Posterior cingulate gyrus (tissue), 11 donors: ENCODE data around the gene PSMC2.

ENCODE experiments used
- DNase-seq, 10 donors: peaks; one replicate each; pipeline versions ENCODE4 v3.0.0 to v3.0.0-alpha.2; 2020 to 2021; ENCODE audit warnings: mixed read lengths in 3 of 10
- intact Hi-C: fragments of 100-400 bp; cut with DNase I; formaldehyde crosslinking; loops from one replicate; pipeline ENCODE4 v1.15.1; 2023

The PSMC2 gene

GRCh38 chr7:103347507-103348267 is at the start of gene PSMC2:
Gene PSMC2 (plus strand): TSS chr7:103347643. CDS start chr7:103347712, 69 bp downstream.
- DNase-seq = peak in 9 of 10 donors; percentile 61 to 95 (median 82)
- intact Hi-C loops = no loop called here

GRCh38 chr7:103297837-103298179 is 49.6 kb upstream of the PSMC2 start:
- intact Hi-C loops = loop anchor here (5.0 to 10.0 kb wide), 2 partner anchors 44 to 107 kb away; partner anchors contain the start of gene DNAJC2
- DNase-seq = no peak

- intact Hi-C loops = loop anchor here (5.0 to 10.0 kb wide), 2 partner anchors 43 to 105 kb away; partner anchors contain the start of gene DNAJC2
- DNase-seq = no peak
Observed at GRCh38 chr7:103299660-103300059, 47.8 kb upstream of the PSMC2 start.

DNA sequence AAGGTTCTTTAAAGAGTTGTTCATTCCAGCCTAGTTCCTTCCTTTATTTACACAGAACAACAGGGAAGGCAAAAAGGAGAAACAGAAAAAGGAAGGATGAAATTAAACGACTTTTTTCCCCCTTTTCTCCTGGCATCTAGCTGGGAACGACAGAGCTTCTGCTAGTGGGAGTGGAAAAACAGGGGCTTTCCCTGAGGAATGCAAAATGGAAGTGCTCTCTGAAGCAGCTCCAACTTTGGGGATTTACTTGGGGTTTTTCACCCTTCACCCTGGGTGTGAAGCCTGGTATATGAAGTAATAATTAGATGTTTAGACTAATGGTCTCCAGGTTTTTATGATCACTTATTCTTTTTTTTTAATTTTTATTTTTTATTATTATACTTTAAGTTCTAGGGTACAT is 46.0 kb upstream of the PSMC2 start:
- no peak for DNase-seq
- intact Hi-C loops = no loop called here

GRCh38 chr7:103307503-103308231 is 39.8 kb upstream of the PSMC2 start:
- intact Hi-C loops = no loop called here
- no peak for DNase-seq

DNA sequence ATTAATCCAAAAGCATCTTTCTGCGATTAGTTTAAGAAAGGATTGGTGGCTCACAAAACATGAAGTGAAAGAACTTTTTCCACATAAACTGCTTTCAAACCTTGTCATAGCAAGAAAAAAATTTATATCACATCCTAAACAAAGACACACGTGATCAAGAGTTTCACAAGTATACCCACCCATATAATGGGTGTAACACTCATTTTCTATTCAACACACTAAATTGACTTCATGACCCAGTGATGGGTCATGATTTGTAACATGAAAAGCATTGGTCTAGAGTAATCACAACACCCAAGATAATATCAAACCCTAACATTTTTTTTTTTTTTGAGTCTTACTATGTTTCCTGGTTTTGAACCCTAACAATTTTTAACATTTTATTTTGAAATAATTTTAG is 32.6 kb upstream of the PSMC2 start:
- intact Hi-C loops = no loop called here
- DNase-seq = no peak

DNA sequence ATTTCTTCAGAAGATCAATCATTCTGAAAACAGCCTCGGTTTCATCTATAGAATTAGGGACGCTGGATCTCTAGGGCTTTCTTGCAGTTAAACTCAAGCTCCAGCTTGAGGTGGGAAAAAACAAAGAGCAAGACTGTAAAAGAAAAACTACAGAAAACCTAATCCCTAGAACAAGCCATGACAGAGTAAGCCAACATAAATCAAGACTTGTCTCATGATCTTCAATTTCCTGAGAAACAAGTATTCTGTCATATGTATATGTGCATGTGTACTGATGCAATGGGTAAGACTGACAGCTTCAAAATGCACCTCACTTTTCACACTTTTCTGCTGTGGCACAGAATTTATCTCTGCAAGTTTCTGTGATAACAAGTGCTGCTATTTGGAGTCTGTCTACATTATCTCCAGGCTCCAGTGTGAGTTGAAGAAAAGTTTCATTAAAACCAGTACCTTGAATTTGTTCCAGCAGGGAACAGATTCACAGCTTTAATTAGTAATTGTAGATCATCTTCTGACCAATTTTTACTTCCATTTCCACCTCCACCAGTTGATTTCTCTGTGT is 31.0 kb upstream of the PSMC2 start:
- no peak for DNase-seq
- intact Hi-C loops = no loop called here

DNA sequence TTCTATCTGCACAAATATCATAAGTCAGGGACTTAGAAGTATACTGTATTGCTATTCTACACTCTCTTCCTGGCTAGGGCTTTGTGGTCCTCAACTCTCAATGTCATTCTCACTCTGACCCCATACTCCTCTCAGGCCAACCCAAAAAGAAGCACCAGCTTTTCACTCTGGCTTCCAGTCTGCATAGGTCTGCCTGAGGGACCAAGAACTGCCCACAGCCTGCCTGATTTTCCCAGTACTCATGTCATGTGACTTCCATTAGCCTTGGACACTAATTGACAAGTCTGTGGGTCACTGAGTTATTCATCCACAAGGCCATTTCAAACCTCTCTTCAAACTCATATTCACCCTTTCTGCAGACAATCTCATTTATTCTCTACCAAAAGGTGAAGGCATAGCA is 30.4 kb upstream of the PSMC2 start:
- intact Hi-C loops = no loop called here
- DNase-seq = no peak

DNA sequence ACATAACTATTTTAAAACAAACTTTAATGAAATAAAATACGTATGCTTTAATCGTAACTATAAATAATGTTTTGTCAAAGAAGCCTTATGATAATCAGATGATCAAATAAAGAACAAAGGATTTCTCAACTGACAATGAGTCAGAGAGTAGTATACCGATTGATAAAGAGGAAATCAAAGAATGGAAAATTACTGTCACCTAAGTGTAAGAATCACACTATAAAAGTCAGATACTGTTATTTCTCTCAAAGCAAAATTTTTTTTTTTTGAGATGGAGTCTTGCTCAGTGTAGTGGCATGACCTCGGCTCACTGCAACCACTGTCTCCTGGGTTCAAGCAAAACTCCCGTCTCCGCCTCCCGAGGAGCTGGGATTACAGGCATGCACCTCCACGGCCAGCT is 21.7 kb upstream of the PSMC2 start:
- intact Hi-C loops = no loop called here
- no peak for DNase-seq

DNA sequence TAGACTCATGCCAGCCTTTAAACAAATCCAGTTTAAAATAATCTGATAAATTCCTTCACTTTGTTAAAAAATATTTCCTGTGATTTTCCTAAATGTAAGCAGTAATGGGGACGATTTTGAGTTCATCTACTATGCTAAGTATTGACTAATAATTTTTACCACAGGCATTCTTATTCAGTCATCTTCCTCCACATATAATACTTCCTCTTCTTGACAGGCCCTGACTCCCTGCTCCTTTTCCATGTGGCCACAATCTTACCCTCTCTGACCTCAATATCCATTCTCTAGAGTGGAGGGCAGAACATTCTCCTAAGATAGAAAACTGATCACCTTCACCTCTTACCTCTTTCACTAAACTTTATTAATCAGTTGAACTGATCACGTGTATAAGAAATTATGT is 10.7 kb upstream of the PSMC2 start:
- DNase-seq = no peak
- intact Hi-C loops = no loop called here

DNA sequence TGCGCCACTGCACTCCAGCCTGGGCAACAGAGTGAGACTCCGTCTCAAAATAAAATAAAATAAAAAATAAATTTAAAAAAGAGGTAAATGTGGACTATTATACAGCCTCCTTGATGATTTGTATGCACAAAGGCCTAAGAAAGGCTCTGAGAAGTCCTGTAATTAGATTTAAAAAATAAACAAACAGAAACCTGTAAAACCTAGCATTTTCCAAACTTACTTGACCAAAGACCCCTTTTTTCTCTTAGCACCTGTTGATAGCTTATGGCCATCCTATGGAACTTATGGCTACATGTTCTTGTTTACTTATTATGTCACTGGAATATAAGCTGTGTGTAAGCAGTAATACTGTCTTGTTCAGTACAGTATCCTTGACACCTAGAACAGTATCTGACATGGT is 8.6 kb upstream of the PSMC2 start:
- no peak for DNase-seq
- intact Hi-C loops = no loop called here

DNA sequence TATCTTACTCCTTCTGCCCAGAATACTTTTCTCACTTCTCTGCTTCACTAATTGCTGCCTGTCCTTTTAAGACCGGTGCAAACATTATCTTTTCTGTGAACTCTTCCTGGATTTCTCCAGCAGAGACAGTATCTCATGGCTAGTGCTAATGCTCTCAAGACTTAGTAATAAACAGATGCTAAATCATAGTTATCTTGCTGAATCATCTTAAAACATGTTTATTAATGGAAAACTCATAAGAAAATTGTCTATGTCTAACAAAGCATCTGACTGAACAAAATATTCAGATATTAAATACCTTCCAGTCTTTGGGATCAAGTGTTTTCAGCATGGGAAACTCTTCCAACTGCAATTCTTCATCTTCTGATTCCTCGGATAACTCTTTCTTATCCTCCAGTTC is 6.0 kb upstream of the PSMC2 start:
- no peak for DNase-seq
- intact Hi-C loops = loop anchor here (5.0 kb wide), 1 partner anchor 44 kb away; the partner anchor contains the start of gene PMPCB

DNA sequence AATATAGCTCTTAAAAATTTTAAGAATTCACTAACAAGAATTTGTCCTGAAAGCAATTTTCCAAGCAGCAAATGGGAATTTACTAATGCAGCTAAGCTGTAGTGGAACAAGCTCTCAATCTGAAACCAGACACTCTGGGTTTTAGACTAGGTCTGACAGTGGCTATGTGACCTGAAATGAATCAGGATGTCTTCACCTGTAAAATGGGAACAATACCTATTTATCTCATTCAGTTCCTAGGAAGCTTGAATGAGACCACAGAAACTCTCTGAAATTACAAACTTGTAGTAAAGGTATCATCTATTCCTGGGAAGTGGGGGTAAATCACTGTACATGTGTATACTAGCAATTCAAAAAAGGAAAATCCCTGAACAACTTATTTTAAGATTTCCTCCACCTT is 4.1 kb upstream of the PSMC2 start:
- DNase-seq = no peak
- intact Hi-C loops = loop anchor here (5.0 kb wide), 1 partner anchor 46 kb away; the partner anchor contains the start of gene PMPCB

- DNase-seq = peak in 4 of 10 donors; percentile 10 to 20 (median 14)
- intact Hi-C loops = loop anchor here (5.0 kb wide), 1 partner anchor 47 kb away; the partner anchor contains the start of gene PMPCB
Observed at GRCh38 chr7:103343758-103344452, 3.5 kb upstream of the PSMC2 start.

- DNase-seq = peak; percentile 77 to 98 (median 84)
- intact Hi-C loops = loop anchor here (5.0 kb wide), 1 partner anchor 47 kb away; the partner anchor contains the start of gene PMPCB
Observed at GRCh38 chr7:103344453-103345149, 2.8 kb upstream of the PSMC2 start, which contains the start of gene DNAJC2. Gene DNAJC2 (minus strand): TSS chr7:103344767. CDS start chr7:103344622, 145 bp downstream.

DNA sequence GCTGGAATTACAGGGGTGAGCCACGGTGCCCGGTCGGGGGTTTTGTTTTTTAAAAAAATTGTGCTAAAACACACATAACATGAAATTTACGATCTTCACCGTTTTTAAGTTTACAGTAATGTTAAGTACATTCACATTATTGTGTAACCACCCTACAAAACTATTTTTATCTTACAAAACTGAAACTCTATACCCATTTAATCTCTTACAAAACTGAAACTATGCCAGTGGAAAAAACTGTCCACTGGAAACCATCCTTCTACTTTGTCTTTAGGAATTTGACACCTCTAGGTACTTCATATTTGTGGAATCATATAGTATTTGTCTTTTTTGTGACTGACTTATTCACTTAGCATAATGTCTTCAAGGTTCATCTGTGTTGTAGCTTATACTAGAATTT is 1.0 kb upstream of the PSMC2 start:
- intact Hi-C loops = no loop called here
- DNase-seq = no peak

- DNase-seq = no peak
- intact Hi-C loops = no loop called here
Observed at GRCh38 chr7:103348452-103348851, 1.0 kb downstream of the PSMC2 start.

GRCh38 chr7:103348959-103349358 is 1.5 kb downstream of the PSMC2 start:
- DNase-seq = no peak
- intact Hi-C loops = no loop called here

- intact Hi-C loops = no loop called here
- no peak for DNase-seq
Observed at GRCh38 chr7:103349805-103350204, 2.4 kb downstream of the PSMC2 start.

GRCh38 chr7:103369432-103369831 is 22.0 kb downstream of the PSMC2 start:
- intact Hi-C loops = no loop called here
- no peak for DNase-seq
